ENCODE measurements around the gene CPNE6. TPM values are rescaled to one million over a fixed set of nuclear protein-coding genes. Genes with fewer than 3 reads are reported as not detected.

The CPNE6 gene
- total RNA-seq, 1 experiment from 2014 or later, result not detected

GRCh38 chr14:24060984-24061913, 10.1 kb upstream of the CPNE6 start:
- Histone ChIP-seq H2BK20ac (ENCODE audit: low read depth, low read length, poor library complexity, severe bottlenecking) (no peak overlapping the region), H3K4ac (ENCODE audit: low read depth, low read length) (no peak overlapping the region), H4K5ac (ENCODE audit: insufficient read length, low read depth, low read length) (no peak overlapping the region), H3K4me1 (ENCODE audit: insufficient read depth, low read length) (no peaks in the 10 kb centered on the region), H2BK15ac (ENCODE audit: low read depth, low read length) (no peak overlapping the region), H3K18ac (ENCODE audit: insufficient read length, low read depth, low read length) (no peak overlapping the region), H3K14ac (ENCODE audit: insufficient read depth, low read length) (no peak overlapping the region), H3K56ac (ENCODE audit: insufficient read length, low read depth, low read length) (no peak overlapping the region), H3K79me1 (ENCODE audit: insufficient read depth, low read depth, low read length, poor library complexity, severe bottlenecking) (no peaks in the 10 kb centered on the region), H3K9ac (ENCODE audit: extremely low read depth, insufficient read length, low read length) (no peak overlapping the region), H3K9me3 (ENCODE audit: control insufficient read depth, low read depth, low read length) (no peaks in the 10 kb centered on the region), H4K8ac (replicated peaks; ENCODE audit: insufficient read length, low read depth, low read length) (no peak overlapping the region), H3K27me3 (ENCODE audit: insufficient read depth, low read length) (no peaks in the 10 kb centered on the region), H4K20me1 (ENCODE audit: control insufficient read depth, insufficient read depth, insufficient read length) (peaks cover 2% of the 10 kb centered on the region), H3K23ac (ENCODE audit: insufficient read length, low read depth, low read length) (no peak overlapping the region), H3K4me2 (ENCODE audit: insufficient read depth, insufficient read length, low read length) (no peak overlapping the region), H2AFZ (ENCODE audit: low read length) (no peak overlapping the region), H3K79me2 (ENCODE audit: insufficient read depth, low read length) (no peaks in the 10 kb centered on the region), H2BK120ac (ENCODE audit: low read depth, low read length, poor library complexity, severe bottlenecking) (no peak overlapping the region), H2BK5ac (ENCODE audit: insufficient read length, low read length) (no peak overlapping the region), H3T11ph (ENCODE audit: low read length) (no peak overlapping the region), H3K27ac (ENCODE audit: insufficient read length, low read depth, low read length) (no peak overlapping the region), H3K23me2 (ENCODE audit: insufficient read length, low read depth, low read length, poor library complexity, severe bottlenecking) (no peaks in the 10 kb centered on the region), H4K91ac (ENCODE audit: insufficient read length, low read depth, low read length) (no peak overlapping the region), H2BK12ac (ENCODE audit: insufficient read length, low read depth, low read length) (no peak overlapping the region), H2AK5ac (ENCODE audit: insufficient read length, low read length) (no peak overlapping the region)
- Mint-ChIP-seq H3K36me3 (ENCODE audit: insufficient read depth in 1 of 3, low read depth in 3 of 3) (peaks cover 3 to 7% (median 4%) of the 10 kb centered on the region in 3 experiments; a peak in 5 of 7 replicates), H3K27ac (peak overlapping the region in 1 of 3 experiments; percentile 75; a peak in 3 of 7 replicates), H3K9me3 (no peaks in the 10 kb centered on the region), H3K4me3 (peak overlapping the region in 1 of 2 experiments; percentile 19; a peak in 1 of 5 replicates), H3K27me3 (ENCODE audit: low read depth) (no peaks in the 10 kb centered on the region; the same call in 1 of the 2 replicates), H3K4me1 (peaks cover 2 to 11% of the 10 kb centered on the region in 2 experiments; a peak in 3 of 4 replicates)
- TF ChIP-seq CTCF (conservative IDR thresholded peaks at IDR 0.05), result no peak
- DNase-seq, result no peak
- WGBS (ENCODE audit: extremely low coverage, insufficient read length, low lambda C conversion rate), result no CpG with 5 or more reads among the region's 7 CpGs

Measured in H9 (cell line).